Activated CD4-positive, alpha-beta T cell treated with anti-CD3 and anti-CD28 coated beads, Interleukin-10, Interleukin-2, amounts not matched to agents 100 ng/mL and 50 ng/mL, durations not matched to agents 16 hours and 8 hours (primary cell): Measurements from ENCODE around the gene INPP4B.
"Not testable (repeated sequence)": the region's sequence is repeated elsewhere in the genome, so short reads cannot be mapped to it uniquely, and the experiment has no call there.

Source experiments
- DNase-seq: peaks from one replicate; pipeline ENCODE4 v3.0.0-alpha.2; 2020

The INPP4B gene

GRCh38 chr4:142663828-142664227 lies 182.3 kb downstream of the INPP4B start:
- DNase-seq, result no peak

DNA sequence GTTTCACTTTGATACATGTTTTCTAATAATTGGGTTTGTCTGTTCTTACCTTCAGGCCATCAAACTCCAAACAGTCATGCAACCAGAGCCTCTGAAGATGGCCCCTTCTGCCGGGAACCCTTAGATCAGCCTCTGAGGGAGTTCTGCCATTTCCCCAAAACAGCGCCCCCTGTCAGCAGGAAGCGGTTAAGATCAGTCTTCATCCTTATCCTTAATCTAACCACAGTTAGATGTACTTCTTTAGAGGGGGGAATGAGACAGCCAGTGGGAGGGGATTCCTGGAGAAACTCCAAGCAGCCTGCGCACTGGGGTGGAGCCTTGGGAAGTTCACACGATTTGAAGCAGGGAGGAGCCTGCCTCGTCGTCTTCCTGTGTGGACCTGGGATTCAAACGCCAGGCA lies 185.4 kb downstream of the INPP4B start:
- DNase-seq, result no peak

DNA sequence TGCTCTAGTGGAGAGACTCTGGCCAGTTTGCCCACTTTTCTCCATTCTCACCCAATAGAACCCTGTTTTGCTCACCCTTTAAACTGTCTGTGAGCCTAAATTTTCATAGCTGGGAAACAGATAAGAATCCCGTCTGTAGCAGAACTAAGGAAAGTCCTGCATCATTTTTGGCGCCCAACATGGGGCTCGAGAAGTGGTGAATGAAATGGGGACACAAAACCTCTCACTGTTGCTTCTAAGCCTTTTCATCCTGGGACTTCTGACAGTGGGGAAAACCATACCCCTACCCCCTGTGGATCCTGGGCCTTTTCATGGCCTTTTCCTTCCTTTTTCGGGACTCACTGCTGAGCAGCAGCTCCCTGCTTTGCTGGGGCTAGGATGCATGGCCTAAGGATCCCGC lies 189.9 kb downstream of the INPP4B start:
- DNase-seq, result no peak

- DNase-seq, result no peak
Observed at GRCh38 chr4:142648378-142648777, 197.7 kb downstream of the INPP4B start.

- DNase-seq, result peak; percentile 41
Observed at GRCh38 chr4:142645475-142646108, 200.5 kb downstream of the INPP4B start.

- not testable (repeated sequence) for DNase-seq
Observed at GRCh38 chr4:142644628-142645027, 201.5 kb downstream of the INPP4B start.

DNA sequence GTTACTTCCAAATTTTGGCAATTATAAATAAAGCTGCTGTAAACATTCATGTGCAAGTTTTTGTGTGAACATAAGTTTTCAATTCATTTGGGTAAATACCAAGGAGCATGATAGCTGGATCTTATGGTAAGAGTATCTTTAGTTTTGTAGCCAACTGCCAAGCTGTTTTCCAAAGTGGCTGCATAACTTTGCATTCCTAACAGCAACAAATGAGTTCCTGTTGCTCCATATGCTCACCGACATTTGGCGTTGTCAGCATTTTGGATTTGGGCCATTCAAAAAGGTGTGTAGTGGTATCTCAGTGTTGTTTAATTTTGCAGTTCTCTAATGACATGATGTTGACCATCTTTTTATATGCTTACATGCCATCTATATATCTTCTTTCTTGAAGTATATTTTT lies 208.5 kb downstream of the INPP4B start:
- DNase-seq, result no peak

DNA sequence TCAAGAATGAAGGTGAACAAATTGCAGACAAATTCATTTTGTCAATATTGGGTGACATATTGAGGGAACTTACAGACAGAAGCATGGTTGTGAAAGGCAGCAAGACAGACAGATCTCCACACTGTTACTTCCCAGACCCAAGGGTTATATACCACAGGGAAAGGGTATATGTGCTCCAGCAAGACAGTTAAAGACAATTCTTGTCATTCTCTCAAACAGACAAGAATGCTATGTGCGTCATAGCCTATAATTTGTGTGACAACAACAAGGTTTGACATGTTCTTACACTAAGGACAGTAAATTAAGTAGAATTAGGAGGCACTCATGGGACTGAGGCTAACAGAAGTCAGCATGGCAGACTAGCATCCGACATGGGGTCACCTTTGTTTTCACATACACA lies 214.3 kb downstream of the INPP4B start:
- no peak for DNase-seq

DNA sequence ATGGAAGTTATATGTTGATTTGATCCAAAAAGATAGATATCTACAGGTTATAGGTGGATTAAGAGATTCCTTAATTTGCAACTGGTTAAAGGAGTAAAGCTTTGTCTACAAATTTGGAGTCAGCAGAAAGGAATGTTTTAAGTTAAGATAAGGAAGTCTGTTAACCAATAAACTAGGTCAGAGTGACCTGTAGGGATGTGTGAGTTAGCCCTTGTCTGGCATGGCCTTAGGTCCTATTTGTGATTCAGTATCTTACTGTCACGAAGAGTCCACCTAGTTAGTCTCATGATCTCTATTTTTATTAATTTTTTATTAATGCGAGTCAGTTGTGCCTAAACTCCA lies 230.8 kb downstream of the INPP4B start:
- no peak for DNase-seq

DNA sequence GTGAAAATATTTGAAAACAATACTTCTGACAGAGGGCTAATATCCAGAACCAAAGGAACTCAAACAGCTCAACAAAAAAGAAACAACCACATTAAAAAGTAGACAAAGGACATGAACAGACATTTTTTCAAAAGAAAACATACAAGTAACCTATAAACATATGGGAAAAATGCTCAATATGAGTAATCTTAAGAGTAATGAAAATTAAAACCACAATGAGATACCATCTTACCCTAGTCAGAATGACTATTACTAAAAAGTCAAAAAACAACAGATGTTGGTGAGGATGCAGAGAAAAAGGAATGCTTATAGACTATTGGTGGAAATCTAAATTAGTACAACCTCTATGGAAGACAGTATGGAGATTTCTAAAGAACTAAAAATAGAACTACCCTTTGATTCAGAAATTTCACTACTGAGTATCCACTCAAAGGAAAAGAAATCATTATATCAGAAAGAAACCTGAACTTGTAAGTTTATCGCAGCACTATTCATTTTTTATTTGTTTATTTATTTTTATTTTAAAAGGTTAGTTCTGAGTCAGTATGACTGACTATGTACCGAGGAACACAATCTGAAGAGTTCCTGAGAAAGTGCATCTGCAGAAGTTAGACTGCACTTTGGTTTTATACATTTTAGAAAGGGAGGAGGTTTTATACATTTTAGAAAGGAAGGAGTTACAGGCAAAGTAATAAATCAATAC lies 231.3 kb downstream of the INPP4B start:
- peak; percentile 9 for DNase-seq

GRCh38 chr4:142607976-142608375 lies 238.1 kb downstream of the INPP4B start:
- no peak for DNase-seq

- DNase-seq, result no peak
Observed at GRCh38 chr4:142600952-142601351, 245.1 kb downstream of the INPP4B start.

DNA sequence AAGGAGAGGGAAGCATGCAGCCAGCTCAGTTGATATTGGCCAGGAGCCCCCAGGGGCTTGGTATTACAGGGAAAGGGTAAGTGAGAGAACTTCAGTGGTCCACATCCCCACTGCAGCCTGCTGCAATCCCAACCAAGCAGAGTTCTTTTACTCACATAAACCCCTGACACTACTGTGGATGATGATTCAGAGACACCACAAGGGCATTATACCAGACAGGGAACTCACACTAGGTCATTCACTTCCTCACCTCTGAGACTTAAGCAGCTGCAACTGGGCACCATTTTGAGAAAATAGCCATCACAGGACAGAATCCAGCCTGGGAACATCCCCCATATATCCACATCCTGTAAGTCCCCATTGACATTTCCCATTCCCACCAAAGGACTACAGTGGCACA lies 248.0 kb downstream of the INPP4B start:
- DNase-seq, result no peak

DNA sequence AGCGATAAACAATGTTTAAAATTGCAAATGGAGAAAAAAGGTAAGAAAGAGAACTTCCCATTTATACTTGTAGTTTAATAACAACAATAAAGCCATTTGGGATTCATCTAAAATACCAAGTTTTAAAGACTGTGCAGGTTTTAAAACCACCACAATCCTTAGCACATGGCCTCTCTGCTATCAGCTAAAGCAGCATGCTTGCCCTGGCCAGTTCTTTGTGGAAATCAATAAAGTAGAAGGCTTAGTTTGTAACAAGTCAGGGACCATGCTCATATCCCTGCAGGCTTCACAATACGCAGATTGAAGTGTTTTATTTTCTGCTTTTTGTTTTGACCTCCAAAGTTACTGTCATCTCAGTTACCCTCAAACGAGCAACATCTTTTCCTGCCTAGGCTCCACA lies 249.5 kb downstream of the INPP4B start:
- DNase-seq, result no peak

GRCh38 chr4:142596121-142596520 lies 250.0 kb downstream of the INPP4B start:
- DNase-seq, result no peak

GRCh38 chr4:142595222-142595871 lies 250.8 kb downstream of the INPP4B start:
- DNase-seq, result no peak

DNA sequence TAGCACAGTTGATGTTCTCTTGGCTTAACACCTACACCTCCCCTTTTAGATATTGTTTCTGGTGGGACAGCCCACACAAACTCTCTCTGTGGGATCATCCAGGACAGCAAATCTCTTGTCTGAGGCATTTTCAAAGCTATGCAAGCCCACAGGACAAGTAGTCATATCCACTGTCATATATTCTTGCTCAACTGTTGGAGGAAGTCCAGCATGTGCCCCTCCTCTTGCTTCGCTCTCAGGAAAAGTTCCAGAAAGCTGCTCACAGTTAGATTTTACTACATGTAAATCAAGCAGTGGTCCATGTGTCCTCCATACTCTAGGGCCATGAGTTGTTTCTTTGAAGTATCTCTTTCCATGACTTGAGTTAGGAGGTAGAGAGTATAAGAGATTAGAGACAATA lies 260.7 kb downstream of the INPP4B start:
- DNase-seq, result no peak

GRCh38 chr4:142583708-142584107 lies 262.4 kb downstream of the INPP4B start:
- DNase-seq, result no peak

- no peak for DNase-seq
Observed at GRCh38 chr4:142582340-142582739, 263.8 kb downstream of the INPP4B start.

DNA sequence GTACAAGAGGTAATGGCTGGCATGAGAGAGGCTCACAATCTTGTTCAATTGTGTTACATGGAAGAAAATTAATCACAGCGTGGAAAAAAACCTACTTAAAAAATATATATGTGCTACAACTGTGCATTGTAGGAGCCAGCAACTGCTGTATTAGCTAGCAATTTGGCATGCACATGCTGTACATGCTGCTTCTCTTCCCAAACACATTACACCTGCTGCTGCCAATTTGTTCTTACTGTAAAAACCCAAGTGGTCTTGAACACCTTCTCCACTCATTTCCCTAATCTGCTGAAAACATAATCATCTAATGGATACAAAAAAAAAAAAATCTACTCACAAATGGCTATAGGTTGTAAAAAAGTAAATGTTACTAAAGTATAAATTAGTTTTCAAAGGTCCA lies 264.2 kb downstream of the INPP4B start:
- DNase-seq, result no peak

GRCh38 chr4:142579443-142579842 lies 266.7 kb downstream of the INPP4B start:
- no peak for DNase-seq

DNA sequence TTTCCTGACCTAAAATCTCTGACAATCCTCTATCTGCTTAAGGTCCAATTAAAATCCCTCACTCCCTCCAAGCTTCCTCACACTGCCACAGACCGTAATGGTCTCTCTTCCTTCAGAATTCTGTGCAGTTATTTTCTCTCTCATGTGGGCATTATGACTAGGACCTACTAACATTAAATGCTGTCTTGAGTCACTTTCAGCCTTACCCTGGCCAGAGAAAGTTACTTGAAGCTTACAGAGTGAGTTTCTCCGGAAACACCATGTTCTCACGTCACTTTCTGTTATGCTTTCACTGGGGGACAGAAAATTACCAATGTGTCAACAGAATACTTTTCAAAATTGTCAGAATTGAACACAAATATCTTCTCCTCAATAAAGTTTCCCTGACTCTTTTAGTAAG lies 271.8 kb downstream of the INPP4B start:
- peak; percentile 46 for DNase-seq

DNA sequence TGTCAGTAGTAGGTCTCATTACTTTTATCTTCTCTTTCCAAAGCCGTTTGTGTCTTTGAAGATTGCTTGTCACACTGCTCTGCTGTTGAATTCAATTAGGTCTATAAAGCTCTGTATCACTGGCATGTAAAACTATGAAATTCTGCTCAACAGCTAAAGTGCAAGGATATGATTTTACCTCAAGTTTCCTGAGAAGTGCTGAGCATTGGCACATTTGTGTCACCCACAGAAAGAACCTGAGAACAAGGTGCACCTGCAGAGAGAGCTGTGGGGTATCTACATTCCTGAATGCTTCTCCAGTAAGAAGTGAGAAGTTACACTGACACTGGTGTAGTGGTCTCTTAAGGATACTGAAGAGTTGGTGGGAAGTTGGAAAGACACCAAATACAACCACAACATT lies 274.0 kb downstream of the INPP4B start:
- DNase-seq, result no peak

DNA sequence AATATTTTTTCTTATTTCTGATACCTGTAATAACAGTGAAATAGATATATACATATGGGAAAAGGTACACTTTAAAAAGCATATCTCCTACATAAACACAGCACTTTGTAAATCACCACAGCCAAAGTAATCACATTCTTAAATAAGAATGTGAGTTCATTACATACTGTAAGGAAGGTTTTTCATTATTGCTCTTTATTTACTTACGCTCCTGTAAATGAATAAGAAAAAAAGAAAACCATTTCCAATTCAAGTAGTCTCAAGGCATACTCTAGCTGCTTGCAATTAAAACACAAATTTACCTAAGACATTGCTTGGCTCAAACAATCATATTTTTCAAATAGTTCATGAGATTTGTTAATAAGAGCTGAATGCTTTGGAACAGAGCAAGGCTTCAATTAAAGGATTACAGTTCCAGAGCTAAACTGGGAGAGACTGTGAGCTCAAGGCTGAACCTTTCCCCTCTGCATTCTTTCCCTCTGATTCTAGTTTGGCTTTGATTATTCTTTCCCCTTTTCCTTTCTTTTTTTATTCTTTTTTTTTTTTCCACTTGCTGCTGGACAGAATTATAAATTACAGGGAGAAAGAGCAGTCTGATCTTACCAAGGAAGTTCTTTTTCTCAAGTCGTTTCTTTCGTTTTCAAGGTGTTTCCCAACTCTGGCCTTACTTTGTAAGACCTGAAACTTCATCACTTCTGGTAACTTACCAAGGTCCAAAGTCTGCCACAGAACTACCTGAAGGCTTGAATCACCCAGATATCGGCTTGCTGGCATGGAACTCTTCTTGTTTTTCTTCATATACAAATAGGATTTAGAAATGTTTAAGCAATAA lies 278.3 kb downstream of the INPP4B start:
- peak; percentile 67 for DNase-seq
